ENCODE data around the gene WDFY3. TPM values are rescaled to one million over a fixed set of nuclear protein-coding genes. Genes with fewer than 3 reads are reported as not detected.

Gene WDFY3
- total and polyA plus RNA-seq, 2 of the 13 experiments (the other 11 are each of a cell fraction or from before 2014, with no cell fraction given), result 16.7 to 24.5 TPM

- ATAC-seq (no peak), FAIRE-seq (no peak), DNase-seq (ENCODE audit: low spot score) (peak; percentile 18)
- Histone ChIP-seq H3K27ac (ENCODE audit: extremely low read length, insufficient read depth, low read length) (no peak overlapping the region), H4K20me1 (ENCODE audit: insufficient read depth, low read length) (no peaks in the 10 kb centered on the region), H3K4me2 (ENCODE audit: low read depth, low read length) (no peak overlapping the region), H3K9me3 (ENCODE audit: low read length) (no peaks in the 10 kb centered on the region), H3K4me1 (ENCODE audit: insufficient read depth, low read length) (no peaks in the 10 kb centered on the region), H3K27me3 (ENCODE audit: control insufficient read depth in 1 of 2, insufficient read depth in 2 of 2, low read length in 2 of 2) (no peaks in the 10 kb centered on the region), H3K4me3 (replicated peaks in 1 of 3; ENCODE audit: insufficient read depth in 1 of 3, low read depth in 2 of 3, low read length in 3 of 3) (no peak overlapping the region), H3K79me2 (ENCODE audit: insufficient read depth, low read length) (no peaks in the 10 kb centered on the region), H3K9ac (ENCODE audit: insufficient read depth, low read depth, low read length) (no peak overlapping the region), H3K36me3 (replicated peaks in 1 of 2; ENCODE audit: control insufficient read depth in 1 of 2, insufficient read depth in 2 of 2, low read length in 2 of 2) (peaks cover 0 to 14% of the 10 kb centered on the region in 2 experiments; a peak in 3 of 5 replicates), H2AFZ (ENCODE audit: low read length) (no peak overlapping the region)
- in situ Hi-C loops (cut with HindIII; ENCODE audit: extremely low pct_ligation_motif_present, low pct_unique_long_range_greater_than_20kb), result no loop called here
- no peak for TF ChIP-seq FOXA1 (IDR thresholded peaks at IDR 0.05)
- peak; percentile 59; the same call in 1 of the 2 replicates for TF ChIP-seq FOXA1 (CRISPR knock-in tag; IDR thresholded peaks at IDR 0.05)
- TF ChIP-seq ZNF512 (CRISPR knock-in tag; IDR thresholded peaks at IDR 0.05), result no peak
- no peak for TF ChIP-seq ZNF776 (CRISPR knock-in tag; IDR thresholded peaks at IDR 0.05)
- TF ChIP-seq AKAP8 (CRISPR knock-in tag; IDR thresholded peaks at IDR 0.05), result no peak
- TF ChIP-seq CBFB (CRISPR knock-in tag; IDR thresholded peaks at IDR 0.05), result no peak
- ChIA-PET CTCF (ENCODE audit: low intra/inter-chr PET ratio, low total read pairs) (no interaction called here), POLR2A (no interaction called here)
- WGBS (ENCODE audit: low lambda C conversion rate), result 100% methylated on average over 2 of the region's 2 CpGs
- BruUV-seq (replicated peaks), result no TSS peak
- intact Hi-C loops (cut with micrococcal nuclease; ENCODE audit: unreplicated experiment), result no loop called here
These were observed 110.7 kb downstream of the WDFY3 start for GRCh38 chr4:84855774-84856173.

GRCh38 chr4:84852081-84852480 lies 114.4 kb downstream of the WDFY3 start:
- ATAC-seq (no peak), FAIRE-seq (no peak), DNase-seq (ENCODE audit: low spot score) (no peak)
- H3K79me2 ChIP-seq (ENCODE audit: insufficient read depth, low read length), result no peaks in the 10 kb centered on the region
- intact Hi-C loops (cut with micrococcal nuclease; ENCODE audit: unreplicated experiment) (no loop called here), in situ Hi-C loops (cut with HindIII; ENCODE audit: extremely low pct_ligation_motif_present, low pct_unique_long_range_greater_than_20kb) (no loop called here)
- no peaks in the 10 kb centered on the region for H3K27me3 ChIP-seq (ENCODE audit: control insufficient read depth in 1 of 2, insufficient read depth in 2 of 2, low read length in 2 of 2)
- WGBS (ENCODE audit: low lambda C conversion rate), result 94% methylated on average over 1 of the region's 1 CpG
- H3K4me1 ChIP-seq (ENCODE audit: insufficient read depth, low read length), result peaks cover 2% of the 10 kb centered on the region; the same call in 1 of the 2 replicates
- POLR2A ChIA-PET, result no interaction called here
- no peak overlapping the region for H3K9ac ChIP-seq (ENCODE audit: insufficient read depth, low read depth, low read length)
- BruUV-seq (replicated peaks), result no TSS peak
- H3K36me3 ChIP-seq (replicated peaks in 1 of 2; ENCODE audit: control insufficient read depth in 1 of 2, insufficient read depth in 2 of 2, low read length in 2 of 2), result peaks cover 2 to 33% of the 10 kb centered on the region in 2 experiments; a peak in 3 of 5 replicates
- no peak overlapping the region for H3K27ac ChIP-seq (ENCODE audit: extremely low read length, insufficient read depth, low read length)
- no peak overlapping the region for H3K4me3 ChIP-seq (replicated peaks in 1 of 3; ENCODE audit: insufficient read depth in 1 of 3, low read depth in 2 of 3, low read length in 3 of 3)
- H3K4me2 ChIP-seq (ENCODE audit: low read depth, low read length), result no peak overlapping the region
- H3K9me3 ChIP-seq (ENCODE audit: low read length), result no peaks in the 10 kb centered on the region
- no peaks in the 10 kb centered on the region for H4K20me1 ChIP-seq (ENCODE audit: insufficient read depth, low read length)
- H2AFZ ChIP-seq (ENCODE audit: low read length), result no peak overlapping the region
- no peak for TF ChIP-seq HHEX (CRISPR knock-in tag; IDR thresholded peaks at IDR 0.05)
- 0 out of 2 replicates have a peak, but pooled peaks have one; percentile 22 for TF ChIP-seq SIX4 (CRISPR knock-in tag; IDR thresholded peaks at IDR 0.05)
- TF ChIP-seq MZF1 (CRISPR knock-in tag; IDR thresholded peaks at IDR 0.05; ENCODE audit: borderline replicate concordance), result no peak
- CTCF ChIA-PET (ENCODE audit: low intra/inter-chr PET ratio, low total read pairs), result no interaction called here
